Breast epithelium (tissue), 3 donors: Measurements from ENCODE around the gene SPG7.

Experiments used
- POLR2A ChIP-seq: fragments of 450-650 bp; IDR thresholded peaks from one replicate; pipeline ENCODE4 v1.6.1; 2016; ENCODE audit warnings: antibody characterized with exemption, mild to moderate bottlenecking, moderate library complexity
- POLR2AphosphoS5 ChIP-seq, 3 donors: sonication (generic); formaldehyde crosslinking; IDR thresholded peaks; one replicate each; pipeline ENCODE4 v1.6.1; 2017; ENCODE audit warnings: antibody characterized with exemption in 3 of 3
- TF ChIP-seq, protein P1 (sequence below), 3 donors: fragments of 450-650 bp; IDR thresholded peaks; one replicate each; pipeline ENCODE4 v1.5.1; 2016 to 2017; ENCODE audit warnings: antibody characterized with exemption in 3 of 3, mild to moderate bottlenecking in 3 of 3, moderate library complexity in 3 of 3

DNA sequence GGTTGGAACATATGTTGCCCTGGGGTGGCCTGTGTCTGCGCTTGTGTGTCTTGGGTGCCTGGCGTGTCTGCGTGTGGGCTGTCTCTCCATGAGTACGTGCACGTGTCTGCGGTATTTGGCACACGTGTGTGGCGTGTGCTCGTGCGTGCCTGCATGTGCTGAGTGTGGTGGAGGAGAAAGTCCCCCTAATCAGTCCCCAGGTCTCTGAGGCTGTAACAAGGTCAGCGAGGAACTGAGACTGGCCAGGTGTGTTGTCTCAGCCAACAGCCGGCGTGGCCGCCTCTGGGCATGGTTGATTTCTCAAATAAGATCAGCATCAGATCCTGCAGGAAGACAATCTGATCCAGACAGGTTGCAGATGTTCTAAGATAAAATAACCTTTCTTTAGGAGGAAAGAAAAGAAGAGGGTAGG is 63.9 kb downstream of the SPG7 start:
- TF ChIP-seq, protein P1, sequence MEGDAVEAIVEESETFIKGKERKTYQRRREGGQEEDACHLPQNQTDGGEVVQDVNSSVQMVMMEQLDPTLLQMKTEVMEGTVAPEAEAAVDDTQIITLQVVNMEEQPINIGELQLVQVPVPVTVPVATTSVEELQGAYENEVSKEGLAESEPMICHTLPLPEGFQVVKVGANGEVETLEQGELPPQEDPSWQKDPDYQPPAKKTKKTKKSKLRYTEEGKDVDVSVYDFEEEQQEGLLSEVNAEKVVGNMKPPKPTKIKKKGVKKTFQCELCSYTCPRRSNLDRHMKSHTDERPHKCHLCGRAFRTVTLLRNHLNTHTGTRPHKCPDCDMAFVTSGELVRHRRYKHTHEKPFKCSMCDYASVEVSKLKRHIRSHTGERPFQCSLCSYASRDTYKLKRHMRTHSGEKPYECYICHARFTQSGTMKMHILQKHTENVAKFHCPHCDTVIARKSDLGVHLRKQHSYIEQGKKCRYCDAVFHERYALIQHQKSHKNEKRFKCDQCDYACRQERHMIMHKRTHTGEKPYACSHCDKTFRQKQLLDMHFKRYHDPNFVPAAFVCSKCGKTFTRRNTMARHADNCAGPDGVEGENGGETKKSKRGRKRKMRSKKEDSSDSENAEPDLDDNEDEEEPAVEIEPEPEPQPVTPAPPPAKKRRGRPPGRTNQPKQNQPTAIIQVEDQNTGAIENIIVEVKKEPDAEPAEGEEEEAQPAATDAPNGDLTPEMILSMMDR (IDR thresholded peaks at IDR 0.05), result no peak
- TF ChIP-seq POLR2A, result no peak
- no peak for TF ChIP-seq POLR2AphosphoS5 (IDR thresholded peaks at IDR 0.05)
